ENCODE measurements around the gene RAB3IL1.

The RAB3IL1 gene

DNA sequence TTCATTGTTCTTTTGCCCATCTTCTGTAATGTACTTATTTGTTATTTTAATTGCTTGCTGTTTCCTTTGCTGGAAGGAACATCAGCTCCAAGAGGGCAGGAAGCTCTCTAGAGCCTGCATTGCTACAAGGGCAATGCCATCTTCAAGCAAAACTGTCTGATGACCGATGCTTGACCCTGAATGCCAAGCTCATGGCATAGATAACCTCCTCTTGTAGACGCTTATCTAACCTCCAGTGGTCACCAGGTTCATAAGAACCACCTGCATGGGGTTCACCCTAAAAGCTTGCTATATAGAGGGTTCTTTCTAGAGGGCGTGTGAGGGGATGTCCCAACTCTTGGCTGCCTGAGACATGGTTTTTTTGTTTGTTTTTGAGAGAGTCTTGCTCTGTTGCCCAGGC lies 42.5 kb downstream of the RAB3IL1 start:
- WGBS (ENCODE audit: extremely low coverage, insufficient coverage, insufficient read length) = no CpG with 5 or more reads among the region's 3 CpGs
- no peak overlapping the region for H3K14ac ChIP-seq (ENCODE audit: low read length)
- peaks cover 7 to 10% of the 10 kb centered on the region in 2 experiments for H3K36me3 ChIP-seq (ENCODE audit: control insufficient read depth in 1 of 2, insufficient read depth in 2 of 2, low read length in 2 of 2)
- no peak for DNase-seq
- no peaks in the 10 kb centered on the region for H3K9me3 ChIP-seq (ENCODE audit: insufficient read depth, low read depth, low read length)
- no peak overlapping the region for H2AFZ ChIP-seq (ENCODE audit: insufficient read depth, low read length, poor library complexity)
- H3K4me3 ChIP-seq (ENCODE audit: low read depth, low read length) = no peak overlapping the region
- H2AK5ac ChIP-seq (ENCODE audit: low read length) = no peak overlapping the region
- H2BK5ac ChIP-seq (ENCODE audit: low read depth, low read length, poor library complexity) = no peak overlapping the region
- no peak overlapping the region for H2BK12ac ChIP-seq (ENCODE audit: low read length)
- H3K4me1 ChIP-seq (ENCODE audit: control insufficient read depth in 1 of 2, insufficient read depth in 2 of 2, low read length in 2 of 2) = peaks cover 0 to 6% of the 10 kb centered on the region in 2 experiments
- H4K8ac ChIP-seq (ENCODE audit: low read depth, low read length) = no peak overlapping the region
- H3K23ac ChIP-seq (ENCODE audit: low read length) = no peak overlapping the region
- H4K12ac ChIP-seq (ENCODE audit: low read depth, low read length) = no peak overlapping the region
- H2BK120ac ChIP-seq (ENCODE audit: insufficient read depth, low read length, poor library complexity) = no peak overlapping the region
- no peaks in the 10 kb centered on the region for H3K79me2 ChIP-seq (ENCODE audit: control insufficient read depth, insufficient read depth, low read length, poor library complexity)
- no peak overlapping the region for H3K4me2 ChIP-seq (ENCODE audit: low read length)
- H3K4ac ChIP-seq (ENCODE audit: low read depth, low read length) = no peak overlapping the region
- no peak overlapping the region for H4K91ac ChIP-seq (ENCODE audit: low read depth, low read length)
- H3K79me1 ChIP-seq (ENCODE audit: low read length) = no peaks in the 10 kb centered on the region
- no peak overlapping the region for H3K9ac ChIP-seq (ENCODE audit: low read length)
- no peak overlapping the region for H3K27ac ChIP-seq (ENCODE audit: low read depth, low read length)
- no peak overlapping the region for H3K18ac ChIP-seq (ENCODE audit: low read length)
- H3K27me3 ChIP-seq (ENCODE audit: insufficient read depth, low read length) = no peaks in the 10 kb centered on the region

DNA sequence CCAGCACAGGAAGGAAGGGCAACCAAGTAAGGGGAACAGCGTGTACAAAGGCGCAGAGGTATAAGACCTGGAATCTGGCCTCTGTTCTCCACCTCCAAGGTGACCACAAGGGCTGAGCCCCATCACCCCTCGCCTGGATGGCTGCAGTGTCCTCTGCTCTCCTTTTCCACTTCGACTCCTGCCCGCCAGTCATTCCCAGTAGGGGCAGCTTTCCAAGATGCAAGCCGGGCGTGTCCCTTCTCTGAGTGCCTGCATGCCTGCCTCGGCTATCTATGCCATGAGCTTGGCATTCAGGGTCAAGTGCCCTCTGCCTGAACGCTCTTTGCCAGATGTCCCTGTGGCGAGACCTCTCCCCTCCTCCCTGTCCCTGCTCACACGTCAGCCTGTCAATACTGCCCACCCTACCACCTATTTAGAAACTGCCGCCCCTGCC lies 43.0 kb downstream of the RAB3IL1 start:
- DNase-seq = peak in 1 of 2 donors; percentile 29
- WGBS (ENCODE audit: extremely low coverage, insufficient coverage, insufficient read length) = no CpG with 5 or more reads among the region's 12 CpGs

DNA sequence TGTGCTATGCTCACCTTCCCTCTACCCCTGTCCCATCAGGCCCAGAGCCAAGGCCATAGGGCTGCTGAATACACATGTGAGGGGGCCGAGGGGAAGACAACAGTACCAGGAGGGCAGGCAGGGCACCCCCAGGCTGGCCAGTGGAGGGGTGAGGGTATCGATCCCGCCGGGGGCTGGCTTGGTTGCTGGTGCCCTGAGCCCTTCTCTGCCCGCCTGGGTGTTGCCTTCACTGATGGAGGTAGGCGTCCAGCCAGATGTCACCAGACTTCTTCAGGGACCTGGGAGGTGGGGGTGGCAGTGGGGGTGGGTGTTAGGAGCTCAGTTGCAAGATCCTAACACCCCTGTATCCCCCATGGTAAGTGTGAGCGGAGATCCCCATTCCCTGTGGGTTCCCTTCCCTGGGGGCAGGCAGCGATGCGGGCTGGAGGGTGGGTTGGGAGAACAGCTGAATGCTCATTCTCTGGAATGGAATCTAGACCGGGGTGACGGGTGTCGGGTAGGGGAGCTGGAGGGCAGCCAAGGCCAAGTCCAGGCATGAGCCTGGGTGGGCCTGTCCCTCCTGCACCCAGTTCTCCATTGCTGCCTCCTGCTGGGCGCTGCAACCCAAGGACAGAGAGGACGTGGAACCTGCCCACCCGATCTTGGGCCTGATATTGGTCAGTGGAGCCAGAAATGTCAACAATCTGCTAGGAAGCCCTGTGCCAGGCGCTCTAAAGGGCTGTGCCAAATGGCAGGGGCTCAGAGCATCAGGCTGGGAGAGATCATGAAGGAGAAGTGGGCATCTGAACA lies 43.6 kb downstream of the RAB3IL1 start:
- no CpG with 5 or more reads among the region's 16 CpGs for WGBS (ENCODE audit: extremely low coverage, insufficient coverage, insufficient read length)
- H2BK12ac ChIP-seq (ENCODE audit: low read length) = no peak overlapping the region
- no peak overlapping the region for H3K4me3 ChIP-seq (ENCODE audit: low read depth, low read length)
- no peak overlapping the region for H2BK120ac ChIP-seq (ENCODE audit: insufficient read depth, low read length, poor library complexity)
- no peak overlapping the region for H2BK5ac ChIP-seq (ENCODE audit: low read depth, low read length, poor library complexity)
- H3K18ac ChIP-seq (ENCODE audit: low read length) = no peak overlapping the region
- H3K9ac ChIP-seq (ENCODE audit: low read length) = no peak overlapping the region
- peaks cover 0 to 8% of the 10 kb centered on the region in 2 experiments for H3K4me1 ChIP-seq (ENCODE audit: control insufficient read depth in 1 of 2, insufficient read depth in 2 of 2, low read length in 2 of 2)
- no peak overlapping the region for H2AFZ ChIP-seq (ENCODE audit: insufficient read depth, low read length, poor library complexity)
- no peak overlapping the region for H3K23ac ChIP-seq (ENCODE audit: low read length)
- no peaks in the 10 kb centered on the region for H3K9me3 ChIP-seq (ENCODE audit: insufficient read depth, low read depth, low read length)
- no peaks in the 10 kb centered on the region for H3K79me1 ChIP-seq (ENCODE audit: low read length)
- DNase-seq = peak; percentile 90 to 92
- no peak overlapping the region for H4K91ac ChIP-seq (ENCODE audit: low read depth, low read length)
- no peak overlapping the region for H3K4me2 ChIP-seq (ENCODE audit: low read length)
- no peak overlapping the region for H4K8ac ChIP-seq (ENCODE audit: low read depth, low read length)
- no peak overlapping the region for H2AK5ac ChIP-seq (ENCODE audit: low read length)
- no peak overlapping the region for H3K14ac ChIP-seq (ENCODE audit: low read length)
- H4K12ac ChIP-seq (ENCODE audit: low read depth, low read length) = no peak overlapping the region
- no peaks in the 10 kb centered on the region for H3K27me3 ChIP-seq (ENCODE audit: insufficient read depth, low read length)
- peaks cover 7 to 10% of the 10 kb centered on the region in 2 experiments for H3K36me3 ChIP-seq (ENCODE audit: control insufficient read depth in 1 of 2, insufficient read depth in 2 of 2, low read length in 2 of 2)
- no peaks in the 10 kb centered on the region for H3K79me2 ChIP-seq (ENCODE audit: control insufficient read depth, insufficient read depth, low read length, poor library complexity)
- H3K27ac ChIP-seq (ENCODE audit: low read depth, low read length) = no peak overlapping the region
- no peak overlapping the region for H3K4ac ChIP-seq (ENCODE audit: low read depth, low read length)

More for the DNA sequence above, 43.0 kb downstream of the RAB3IL1 start:
- Histone ChIP-seq H4K91ac (ENCODE audit: low read depth, low read length) (no peak overlapping the region), H2AK5ac (ENCODE audit: low read length) (no peak overlapping the region), H3K79me1 (ENCODE audit: low read length) (no peaks in the 10 kb centered on the region), H2BK120ac (ENCODE audit: insufficient read depth, low read length, poor library complexity) (no peak overlapping the region), H3K4ac (ENCODE audit: low read depth, low read length) (no peak overlapping the region), H3K18ac (ENCODE audit: low read length) (no peak overlapping the region), H3K27me3 (ENCODE audit: insufficient read depth, low read length) (no peaks in the 10 kb centered on the region), H3K36me3 (ENCODE audit: control insufficient read depth in 1 of 2, insufficient read depth in 2 of 2, low read length in 2 of 2) (peaks cover 7 to 10% of the 10 kb centered on the region in 2 experiments), H2AFZ (ENCODE audit: insufficient read depth, low read length, poor library complexity) (no peak overlapping the region), H3K9ac (ENCODE audit: low read length) (no peak overlapping the region), H3K14ac (ENCODE audit: low read length) (no peak overlapping the region), H3K79me2 (ENCODE audit: control insufficient read depth, insufficient read depth, low read length, poor library complexity) (no peaks in the 10 kb centered on the region), H3K4me2 (ENCODE audit: low read length) (no peak overlapping the region), H4K12ac (ENCODE audit: low read depth, low read length) (no peak overlapping the region), H4K8ac (ENCODE audit: low read depth, low read length) (no peak overlapping the region), H3K4me3 (ENCODE audit: low read depth, low read length) (no peak overlapping the region), H3K9me3 (ENCODE audit: insufficient read depth, low read depth, low read length) (no peaks in the 10 kb centered on the region), H3K27ac (ENCODE audit: low read depth, low read length) (no peak overlapping the region), H3K23ac (ENCODE audit: low read length) (no peak overlapping the region), H3K4me1 (ENCODE audit: control insufficient read depth in 1 of 2, insufficient read depth in 2 of 2, low read length in 2 of 2) (peaks cover 0 to 6% of the 10 kb centered on the region in 2 experiments), H2BK5ac (ENCODE audit: low read depth, low read length, poor library complexity) (no peak overlapping the region), H2BK12ac (ENCODE audit: low read length) (no peak overlapping the region)

DNA sequence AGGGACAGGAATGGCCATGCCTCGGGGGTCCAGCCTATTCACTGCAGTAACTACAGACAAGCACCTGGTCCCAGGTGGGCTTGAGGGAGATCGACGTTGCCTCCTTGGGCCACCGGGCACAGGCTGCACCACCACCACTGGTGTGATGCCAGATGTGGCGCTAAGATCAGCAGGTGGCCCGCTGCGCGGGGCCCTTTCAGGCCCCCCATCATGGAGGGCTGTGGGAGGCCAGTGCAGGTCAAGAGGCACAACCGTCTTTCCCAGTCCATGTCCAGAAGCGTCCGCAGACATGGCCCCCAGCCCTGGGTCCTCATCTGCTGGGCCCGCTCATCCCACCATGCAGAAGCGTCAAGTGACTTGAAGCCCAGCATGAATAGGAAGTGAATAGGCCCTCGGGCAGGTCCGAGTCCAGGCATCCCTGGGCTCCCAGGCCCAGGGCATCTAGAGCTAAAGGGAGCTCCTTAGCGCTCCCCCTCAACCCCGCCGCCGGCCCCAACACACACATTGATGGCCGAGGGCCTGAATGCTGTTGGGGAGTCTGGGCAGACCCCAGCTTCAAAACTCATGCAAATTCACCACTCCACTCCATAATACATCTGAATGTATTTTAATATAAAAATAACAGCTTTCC lies 44.3 kb downstream of the RAB3IL1 start:
- no peak overlapping the region for H3K18ac ChIP-seq (ENCODE audit: low read length)
- H3K4me3 ChIP-seq (ENCODE audit: low read depth, low read length) = no peak overlapping the region
- H2AFZ ChIP-seq (ENCODE audit: insufficient read depth, low read length, poor library complexity) = no peak overlapping the region
- H2BK5ac ChIP-seq (ENCODE audit: low read depth, low read length, poor library complexity) = no peak overlapping the region
- H4K12ac ChIP-seq (ENCODE audit: low read depth, low read length) = no peak overlapping the region
- no peak overlapping the region for H3K23ac ChIP-seq (ENCODE audit: low read length)
- no peak overlapping the region for H3K4me2 ChIP-seq (ENCODE audit: low read length)
- H3K27ac ChIP-seq (ENCODE audit: low read depth, low read length) = no peak overlapping the region
- H4K91ac ChIP-seq (ENCODE audit: low read depth, low read length) = no peak overlapping the region
- no peaks in the 10 kb centered on the region for H3K79me1 ChIP-seq (ENCODE audit: low read length)
- no peak overlapping the region for H3K4ac ChIP-seq (ENCODE audit: low read depth, low read length)
- no peak for DNase-seq
- H2BK120ac ChIP-seq (ENCODE audit: insufficient read depth, low read length, poor library complexity) = no peak overlapping the region
- H3K14ac ChIP-seq (ENCODE audit: low read length) = no peak overlapping the region
- WGBS (ENCODE audit: extremely low coverage, insufficient coverage, insufficient read length) = no CpG with 5 or more reads among the region's 20 CpGs
- no peaks in the 10 kb centered on the region for H3K27me3 ChIP-seq (ENCODE audit: insufficient read depth, low read length)
- H3K9me3 ChIP-seq (ENCODE audit: insufficient read depth, low read depth, low read length) = no peaks in the 10 kb centered on the region
- H2AK5ac ChIP-seq (ENCODE audit: low read length) = no peak overlapping the region
- H4K8ac ChIP-seq (ENCODE audit: low read depth, low read length) = no peak overlapping the region
- H3K9ac ChIP-seq (ENCODE audit: low read length) = no peak overlapping the region
- no peak overlapping the region for H2BK12ac ChIP-seq (ENCODE audit: low read length)
- no peaks in the 10 kb centered on the region for H3K79me2 ChIP-seq (ENCODE audit: control insufficient read depth, insufficient read depth, low read length, poor library complexity)
- peaks cover 0 to 8% of the 10 kb centered on the region in 2 experiments for H3K4me1 ChIP-seq (ENCODE audit: control insufficient read depth in 1 of 2, insufficient read depth in 2 of 2, low read length in 2 of 2)
- peaks cover 2 to 4% of the 10 kb centered on the region in 2 experiments for H3K36me3 ChIP-seq (ENCODE audit: control insufficient read depth in 1 of 2, insufficient read depth in 2 of 2, low read length in 2 of 2)

All from trophoblast cell (in vitro differentiated cells and primary cell).